SK-N-SH (cell line): Measurements from ENCODE around the gene PHC2. TPM values are rescaled to one million over a fixed set of nuclear protein-coding genes. Genes with fewer than 3 reads are reported as not detected.

ENCODE experiments used
- CTCF ChIA-PET: fragments of 300-600, 350-600 bp; formaldehyde crosslinking; extraction: SDS; loops from one replicate; lab custom pipeline; 2021; lab: Yijun Ruan, JAX
- POLR2A ChIA-PET: fragments of 350-600 bp; sonication (Branson Sonifier 250); formaldehyde crosslinking; extraction: SDS; loops from one replicate; lab custom pipeline; 2020; ENCODE audit warnings: antibody characterized with exemption, inconsistent platforms; lab: Yijun Ruan, JAX
- DNase-seq: peaks from one replicate; pipeline ENCODE4 v3.0.0; 2012
- H2AFZ ChIP-seq: fragments of 200-600 bp; sonication (generic); 2 replicates; pipeline ENCODE4 v1.8.1; 2016; ENCODE audit warnings: antibody characterized with exemption, mild to moderate bottlenecking, low read depth
- H3F3A ChIP-seq: fragments of 200-600 bp; sonication (generic); replicated peaks from 2 replicates; pipeline ENCODE3; 2016; ENCODE audit warnings: antibody characterized with exemption, mild to moderate bottlenecking; ENCODE audit not compliant: insufficient read depth
- H3K27ac ChIP-seq, 2 experiments: fragments of 200-500 bp in 1 of 2; fragments of 200-600 bp in 1 of 2; sonication (Bioruptor generic) in 1 of 2; sonication (generic), shearing (Covaris generic) in 1 of 2; 2 replicates each; pipeline versions ENCODE4 v1.5.1 to v1.6.1; 2014 to 2016; ENCODE audit warnings: low read depth in 2 of 2, inconsistent platforms in 1 of 2, low read length in 1 of 2, mild to moderate bottlenecking in 1 of 2, mixed read lengths in 1 of 2
- H3K27me3 ChIP-seq: fragments of 200-600 bp; sonication (generic), shearing (Covaris generic); 2 replicates; pipeline ENCODE4 v1.6.1; 2016; ENCODE audit warnings: mixed run types; ENCODE audit not compliant: insufficient read depth
- H3K36me3 ChIP-seq, 2 experiments: fragments of 200-500 bp in 1 of 2; fragments of 200-600 bp in 1 of 2; sonication (Bioruptor generic) in 1 of 2; sonication (generic) in 1 of 2; replicated peaks in 1 of 2; 2 replicates each; pipeline versions ENCODE3 to v1.5.1; 2014 to 2016; ENCODE audit warnings: low read length in 1 of 2, mild to moderate bottlenecking in 1 of 2; ENCODE audit not compliant: insufficient read depth in 2 of 2, control insufficient read depth in 1 of 2
- H3K4me1 ChIP-seq, 2 experiments: fragments of 200-500 bp in 1 of 2; fragments of 200-600 bp in 1 of 2; sonication (Bioruptor generic) in 1 of 2; sonication (generic), shearing (Covaris generic) in 1 of 2; 2 replicates each; pipeline versions ENCODE4 v1.5.1 to v1.6.1; 2014 to 2016; ENCODE audit warnings: low read depth in 1 of 2, low read length in 1 of 2, mixed run types in 1 of 2; ENCODE audit not compliant: insufficient read depth in 2 of 2, control insufficient read depth in 1 of 2
- H3K4me2 ChIP-seq: fragments of 200-600 bp; sonication (generic), shearing (Covaris generic); 2 replicates; pipeline ENCODE4 v1.6.1; 2017; ENCODE audit warnings: mixed run types
- H3K4me3 ChIP-seq, 2 experiments: fragments of 200-500 bp in 1 of 2; fragments of 200-600 bp in 1 of 2; sonication (Bioruptor generic) in 1 of 2; sonication (generic), shearing (Covaris generic) in 1 of 2; 2 replicates each; pipeline versions ENCODE4 v1.5.1 to v1.8.1; 2014 to 2016; ENCODE audit warnings: low read depth in 2 of 2, inconsistent platforms in 1 of 2, low read length in 1 of 2, mild to moderate bottlenecking in 1 of 2, mixed read lengths in 1 of 2, moderate library complexity in 1 of 2
- H3K79me2 ChIP-seq: fragments of 200-600 bp; sonication (generic); 2 replicates; pipeline ENCODE4 v1.8.1; 2017; ENCODE audit warnings: mild to moderate bottlenecking; ENCODE audit not compliant: insufficient read depth
- H3K9ac ChIP-seq: fragments of 200-600 bp; sonication (generic); 2 replicates; pipeline ENCODE4 v1.6.1; 2017; ENCODE audit warnings: mixed run types
- H3K9me2 ChIP-seq: fragments of 200-600 bp; sonication (generic); 2 replicates; pipeline ENCODE4 v1.6.1; 2017; ENCODE audit warnings: mixed run types
- H3K9me3 ChIP-seq: fragments of 200-600 bp; sonication (generic); 2 replicates; pipeline ENCODE4 v1.6.1; 2017; ENCODE audit warnings: mixed run types, mild to moderate bottlenecking, moderate library complexity
- H4K20me1 ChIP-seq: fragments of 200-600 bp; sonication (generic); 2 replicates; pipeline ENCODE4 v1.6.1; 2017; ENCODE audit warnings: mild to moderate bottlenecking, mixed run types; ENCODE audit not compliant: insufficient read depth
- CHD2 ChIP-seq: fragments of 150-350 bp; IDR thresholded peaks from 2 replicates; pipeline ENCODE4 v1.6.1; 2018; ENCODE audit warnings: low read length; ENCODE audit not compliant: partially characterized antibody
- ELF1 ChIP-seq: IDR thresholded peaks from 2 replicates; pipeline ENCODE4 v1.4.0; 2012
- EP300 ChIP-seq, 2 experiments: IDR thresholded peaks; 2 replicates each; pipeline versions ENCODE4 v1.4.0 to v1.6.1; 2012; ENCODE audit warnings: borderline replicate concordance in 1 of 2, low read depth in 1 of 2, low read length in 1 of 2
- EZH2phosphoT487 ChIP-seq: fragments of 200-600 bp; sonication (generic); IDR thresholded peaks from 2 replicates; pipeline ENCODE4 v1.6.1; 2017; ENCODE audit warnings: low read depth, mixed run types, mild to moderate bottlenecking, antibody characterized with exemption, moderate library complexity, borderline replicate concordance
- FOSL2 ChIP-seq: IDR thresholded peaks from 2 replicates; pipeline ENCODE4 v1.4.0; 2012; ENCODE audit warnings: low read depth, mild to moderate bottlenecking, moderate library complexity, borderline replicate concordance
- FOXM1 ChIP-seq: IDR thresholded peaks from 2 replicates; pipeline ENCODE4 v1.4.0; 2012; ENCODE audit warnings: low read depth, mild to moderate bottlenecking
- GATA2 ChIP-seq: sonication (generic); formaldehyde crosslinking; IDR thresholded peaks from 2 replicates; pipeline ENCODE4 v1.5.0; 2020; ENCODE audit warnings: mild to moderate bottlenecking, missing genetic modification reagents
- RFX5 ChIP-seq: IDR thresholded peaks from 2 replicates; pipeline ENCODE4 v1.6.1; 2012; ENCODE audit warnings: mild to moderate bottlenecking, improper control_type of control experiment, low read length
- SIN3A ChIP-seq: IDR thresholded peaks from 2 replicates; pipeline ENCODE4 v1.6.1; 2012; ENCODE audit warnings: low read depth, mild to moderate bottlenecking, low read length, moderate library complexity, borderline replicate concordance
- WGBS: methylation state at CpG from one replicate; pipeline ENCODE4 v1.1.6; 2017; ENCODE audit warnings: low lambda C conversion rate; 5-methylcytosine and 5-hydroxymethylcytosine counted together
- polyA plus RNA-seq, 3 experiments: library from polyadenylated mRNA; depleted of rRNA; stranded (reverse); fragments of >200 nt; gene quantifications; 2 replicates each; pipeline ENCODE4 v1.2.3, GENCODE V29; 2012
- TF ChIP-seq, protein P1 (sequence below): IDR thresholded peaks from 2 replicates; pipeline ENCODE4 v1.6.1; 2012; ENCODE audit warnings: mild to moderate bottlenecking, low read depth, low read length, moderate library complexity
- TF ChIP-seq, protein P2 (sequence below): IDR thresholded peaks from 2 replicates; pipeline ENCODE4 v1.4.0; 2012; ENCODE audit warnings: low read depth
- TF ChIP-seq, protein P3 (sequence below): fragments of 150-350 bp; IDR thresholded peaks from 2 replicates; pipeline ENCODE4 v1.6.1; 2016; ENCODE audit warnings: mild to moderate bottlenecking, low read depth, low read length
- TF ChIP-seq, protein P4 (sequence below): fragments of 150-350 bp; IDR thresholded peaks from 2 replicates; pipeline ENCODE4 v1.6.1; 2017; ENCODE audit warnings: antibody characterized with exemption, low read length, low read depth, borderline replicate concordance

The PHC2 gene
- polyA plus RNA-seq, 1 of the 3 experiments (the other 2 are of a cell fraction) = 98.7 TPM

DNA sequence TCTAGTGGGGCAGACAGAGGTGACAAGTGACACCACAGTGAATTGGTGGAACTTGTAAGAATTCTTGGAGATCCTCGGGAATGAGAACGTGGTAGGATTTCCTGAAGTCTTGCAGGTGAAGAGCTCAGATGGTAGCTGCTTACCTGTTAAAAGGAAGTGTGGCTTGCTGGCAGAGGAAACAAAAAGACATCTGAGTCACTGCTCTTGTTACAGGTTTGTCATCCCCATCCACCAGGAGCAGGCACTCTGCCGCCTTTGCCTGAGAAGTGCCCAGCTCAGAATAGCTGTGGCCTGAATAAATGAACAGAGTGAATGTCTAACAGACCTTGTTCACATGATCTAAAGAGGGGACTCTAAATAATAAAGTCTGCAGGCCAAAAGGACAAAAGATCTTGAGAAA is 29.2 kb upstream of the PHC2 start:
- H3F3A ChIP-seq = no peaks in the 10 kb centered on the region
- POLR2A ChIA-PET = no interaction called here
- H3K27ac ChIP-seq = no peak overlapping the region
- no peaks in the 10 kb centered on the region for H3K9me2 ChIP-seq
- no peaks in the 10 kb centered on the region for H3K9me3 ChIP-seq
- no peak overlapping the region for H3K4me2 ChIP-seq
- no peaks in the 10 kb centered on the region for H3K27me3 ChIP-seq
- no peak overlapping the region for H3K4me3 ChIP-seq
- H3K79me2 ChIP-seq = no peaks in the 10 kb centered on the region
- no peaks in the 10 kb centered on the region for H3K36me3 ChIP-seq
- no peak for DNase-seq
- WGBS = 94% methylated on average over 3 of the region's 3 CpGs
- H4K20me1 ChIP-seq = no peaks in the 10 kb centered on the region
- no peak overlapping the region for H2AFZ ChIP-seq
- H3K9ac ChIP-seq = no peak overlapping the region
- peaks cover 0 to 6% of the 10 kb centered on the region in 2 experiments; a peak in 2 of 4 replicates for H3K4me1 ChIP-seq
- CTCF ChIA-PET = interaction anchor here (1.2 to 6.4 kb wide), 4 partner anchors 11 to 241 kb away, joined by 3 to 40 read pairs (median 6); no protein-coding TSS in a partner anchor
- TF ChIP-seq, protein P1, sequence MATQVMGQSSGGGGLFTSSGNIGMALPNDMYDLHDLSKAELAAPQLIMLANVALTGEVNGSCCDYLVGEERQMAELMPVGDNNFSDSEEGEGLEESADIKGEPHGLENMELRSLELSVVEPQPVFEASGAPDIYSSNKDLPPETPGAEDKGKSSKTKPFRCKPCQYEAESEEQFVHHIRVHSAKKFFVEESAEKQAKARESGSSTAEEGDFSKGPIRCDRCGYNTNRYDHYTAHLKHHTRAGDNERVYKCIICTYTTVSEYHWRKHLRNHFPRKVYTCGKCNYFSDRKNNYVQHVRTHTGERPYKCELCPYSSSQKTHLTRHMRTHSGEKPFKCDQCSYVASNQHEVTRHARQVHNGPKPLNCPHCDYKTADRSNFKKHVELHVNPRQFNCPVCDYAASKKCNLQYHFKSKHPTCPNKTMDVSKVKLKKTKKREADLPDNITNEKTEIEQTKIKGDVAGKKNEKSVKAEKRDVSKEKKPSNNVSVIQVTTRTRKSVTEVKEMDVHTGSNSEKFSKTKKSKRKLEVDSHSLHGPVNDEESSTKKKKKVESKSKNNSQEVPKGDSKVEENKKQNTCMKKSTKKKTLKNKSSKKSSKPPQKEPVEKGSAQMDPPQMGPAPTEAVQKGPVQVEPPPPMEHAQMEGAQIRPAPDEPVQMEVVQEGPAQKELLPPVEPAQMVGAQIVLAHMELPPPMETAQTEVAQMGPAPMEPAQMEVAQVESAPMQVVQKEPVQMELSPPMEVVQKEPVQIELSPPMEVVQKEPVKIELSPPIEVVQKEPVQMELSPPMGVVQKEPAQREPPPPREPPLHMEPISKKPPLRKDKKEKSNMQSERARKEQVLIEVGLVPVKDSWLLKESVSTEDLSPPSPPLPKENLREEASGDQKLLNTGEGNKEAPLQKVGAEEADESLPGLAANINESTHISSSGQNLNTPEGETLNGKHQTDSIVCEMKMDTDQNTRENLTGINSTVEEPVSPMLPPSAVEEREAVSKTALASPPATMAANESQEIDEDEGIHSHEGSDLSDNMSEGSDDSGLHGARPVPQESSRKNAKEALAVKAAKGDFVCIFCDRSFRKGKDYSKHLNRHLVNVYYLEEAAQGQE = no peak
- no peak for TF ChIP-seq FOSL2
- no peak for TF ChIP-seq GATA2 (CRISPR knock-in tag)
- TF ChIP-seq EP300 (IDR thresholded peaks at IDR 0.05; ENCODE audit: borderline replicate concordance in 1 of 2, low read depth in 1 of 2, low read length in 1 of 2) = no peak
- TF ChIP-seq, protein P2, sequence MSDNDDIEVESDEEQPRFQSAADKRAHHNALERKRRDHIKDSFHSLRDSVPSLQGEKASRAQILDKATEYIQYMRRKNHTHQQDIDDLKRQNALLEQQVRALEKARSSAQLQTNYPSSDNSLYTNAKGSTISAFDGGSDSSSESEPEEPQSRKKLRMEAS = no peak
- TF ChIP-seq, protein P3, sequence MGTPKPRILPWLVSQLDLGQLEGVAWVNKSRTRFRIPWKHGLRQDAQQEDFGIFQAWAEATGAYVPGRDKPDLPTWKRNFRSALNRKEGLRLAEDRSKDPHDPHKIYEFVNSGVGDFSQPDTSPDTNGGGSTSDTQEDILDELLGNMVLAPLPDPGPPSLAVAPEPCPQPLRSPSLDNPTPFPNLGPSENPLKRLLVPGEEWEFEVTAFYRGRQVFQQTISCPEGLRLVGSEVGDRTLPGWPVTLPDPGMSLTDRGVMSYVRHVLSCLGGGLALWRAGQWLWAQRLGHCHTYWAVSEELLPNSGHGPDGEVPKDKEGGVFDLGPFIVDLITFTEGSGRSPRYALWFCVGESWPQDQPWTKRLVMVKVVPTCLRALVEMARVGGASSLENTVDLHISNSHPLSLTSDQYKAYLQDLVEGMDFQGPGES = no peak
- TF ChIP-seq EZH2phosphoT487 = no peak
- TF ChIP-seq CHD2 = no peak
- TF ChIP-seq FOXM1 = no peak
- TF ChIP-seq SIN3A = no peak
- TF ChIP-seq ELF1 = no peak
- TF ChIP-seq, protein P4, sequence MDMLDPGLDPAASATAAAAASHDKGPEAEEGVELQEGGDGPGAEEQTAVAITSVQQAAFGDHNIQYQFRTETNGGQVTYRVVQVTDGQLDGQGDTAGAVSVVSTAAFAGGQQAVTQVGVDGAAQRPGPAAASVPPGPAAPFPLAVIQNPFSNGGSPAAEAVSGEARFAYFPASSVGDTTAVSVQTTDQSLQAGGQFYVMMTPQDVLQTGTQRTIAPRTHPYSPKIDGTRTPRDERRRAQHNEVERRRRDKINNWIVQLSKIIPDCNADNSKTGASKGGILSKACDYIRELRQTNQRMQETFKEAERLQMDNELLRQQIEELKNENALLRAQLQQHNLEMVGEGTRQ = no peak
- TF ChIP-seq RFX5 = no peak
